Prostate gland (tissue), 2 donors: Measurements from ENCODE around the gene CTSO. TPM values are rescaled to one million over a fixed set of nuclear protein-coding genes. Genes with fewer than 3 reads are reported as not detected.
A peak's percentile ranks its signal among the peaks of the same experiment; 100 is the strongest.

Source experiments
- DNase-seq: peaks from one replicate; pipeline ENCODE4 v3.0.0-alpha.2; 2019; ENCODE audit warnings: low spot score
- H3K27ac ChIP-seq, 2 donors: fragments of 200-600 bp; sonication (generic); 2 replicates each; pipeline ENCODE4 v1.5.1; 2017 to 2019
- H3K27me3 ChIP-seq: fragments of 200-600 bp; sonication (generic); replicated peaks from 2 replicates; pipeline ENCODE4 v1.5.1; 2019; ENCODE audit not compliant: insufficient read depth
- H3K36me3 ChIP-seq, 2 donors: fragments of 200-600 bp; sonication (generic); 1 replicate in 1 of 2; 2 replicates in 1 of 2; pipeline versions ENCODE4 v1.5.1 to v1.8.1; 2017 to 2019
- H3K4me1 ChIP-seq: fragments of 200-600 bp; sonication (generic); replicated peaks from 2 replicates; pipeline ENCODE4 v1.5.1; 2019
- H3K4me3 ChIP-seq, 2 donors: fragments of 200-600 bp; sonication (generic); 2 replicates each; pipeline ENCODE4 v1.5.1; 2017 to 2019
- H3K9me3 ChIP-seq: fragments of 200-600 bp; sonication (generic); 2 replicates; pipeline ENCODE4 v1.5.1; 2017
- POLR2A ChIP-seq: fragments of 450-650 bp; IDR thresholded peaks from one replicate; pipeline ENCODE4 v1.6.1; 2016; ENCODE audit warnings: antibody characterized with exemption, mild to moderate bottlenecking
- POLR2AphosphoS5 ChIP-seq: sonication (generic); formaldehyde crosslinking; IDR thresholded peaks from one replicate; pipeline ENCODE4 v1.6.1; 2017; ENCODE audit warnings: antibody characterized with exemption
- WGBS: methylation state at CpG from one replicate; pipeline ENCODE4 v1.1.5; 2018; 5-methylcytosine and 5-hydroxymethylcytosine counted together
- intact Hi-C: fragments of 100-400 bp; cut with DNase I; formaldehyde crosslinking; loops from one replicate; pipeline ENCODE4 v1.14.2; 2022
- total RNA-seq, 2 donors: library from RNA; depleted of rRNA; stranded (reverse); fragments of >200 nt; gene quantifications; one replicate each; pipeline ENCODE4 v1.1.0, GENCODE V29; 2016
- TF ChIP-seq, protein P1 (sequence below), 4 experiments: fragments of 200-600 bp in 2 of 4; fragments of 450-650 bp in 2 of 4; sonication (generic) in 2 of 4; IDR thresholded peaks; 1 replicate in 3 of 4; 2 replicates in 1 of 4; pipeline ENCODE4 v1.5.1; 2016 to 2019; ENCODE audit warnings: antibody characterized with exemption in 4 of 4, mild to moderate bottlenecking in 2 of 4, moderate library complexity in 2 of 4

CTSO gene
- total RNA-seq, 2 donors from 2014 or later: 24.9 to 37.5 TPM

DNA sequence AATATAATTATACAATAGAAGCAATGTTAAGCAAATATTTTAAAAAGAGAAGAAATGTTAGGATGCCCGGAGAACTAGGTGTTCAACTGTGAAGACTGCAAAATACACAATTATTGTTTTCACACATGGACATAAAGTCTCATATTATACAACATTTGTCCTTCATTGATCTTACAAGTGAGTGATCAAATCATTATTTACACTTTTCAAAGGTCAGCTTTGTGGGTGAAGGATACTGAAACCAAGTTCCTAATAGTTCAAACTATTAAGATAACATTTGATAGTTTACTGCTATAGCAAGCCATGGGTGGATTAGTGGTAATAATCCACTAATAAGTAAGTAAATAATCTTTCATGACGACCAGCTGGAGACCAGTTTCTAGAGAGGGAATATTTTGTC lies 23.3 kb downstream of the CTSO start:
- no peaks in the 10 kb centered on the region for H3K9me3 ChIP-seq
- no peaks in the 10 kb centered on the region for H3K27me3 ChIP-seq
- TF ChIP-seq, protein P1, sequence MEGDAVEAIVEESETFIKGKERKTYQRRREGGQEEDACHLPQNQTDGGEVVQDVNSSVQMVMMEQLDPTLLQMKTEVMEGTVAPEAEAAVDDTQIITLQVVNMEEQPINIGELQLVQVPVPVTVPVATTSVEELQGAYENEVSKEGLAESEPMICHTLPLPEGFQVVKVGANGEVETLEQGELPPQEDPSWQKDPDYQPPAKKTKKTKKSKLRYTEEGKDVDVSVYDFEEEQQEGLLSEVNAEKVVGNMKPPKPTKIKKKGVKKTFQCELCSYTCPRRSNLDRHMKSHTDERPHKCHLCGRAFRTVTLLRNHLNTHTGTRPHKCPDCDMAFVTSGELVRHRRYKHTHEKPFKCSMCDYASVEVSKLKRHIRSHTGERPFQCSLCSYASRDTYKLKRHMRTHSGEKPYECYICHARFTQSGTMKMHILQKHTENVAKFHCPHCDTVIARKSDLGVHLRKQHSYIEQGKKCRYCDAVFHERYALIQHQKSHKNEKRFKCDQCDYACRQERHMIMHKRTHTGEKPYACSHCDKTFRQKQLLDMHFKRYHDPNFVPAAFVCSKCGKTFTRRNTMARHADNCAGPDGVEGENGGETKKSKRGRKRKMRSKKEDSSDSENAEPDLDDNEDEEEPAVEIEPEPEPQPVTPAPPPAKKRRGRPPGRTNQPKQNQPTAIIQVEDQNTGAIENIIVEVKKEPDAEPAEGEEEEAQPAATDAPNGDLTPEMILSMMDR (IDR thresholded peaks at IDR 0.05): no peak
- TF ChIP-seq POLR2AphosphoS5 (no peak), POLR2A (no peak)
- no peak overlapping the region for H3K4me3 ChIP-seq
- no peaks in the 10 kb centered on the region for H3K4me1 ChIP-seq
- H3K27ac ChIP-seq: no peak overlapping the region
- no peaks in the 10 kb centered on the region for H3K36me3 ChIP-seq
- DNase-seq: no peak
- 86% methylated on average over 2 of the region's 2 CpGs for WGBS
- intact Hi-C loops: no loop called here

DNA sequence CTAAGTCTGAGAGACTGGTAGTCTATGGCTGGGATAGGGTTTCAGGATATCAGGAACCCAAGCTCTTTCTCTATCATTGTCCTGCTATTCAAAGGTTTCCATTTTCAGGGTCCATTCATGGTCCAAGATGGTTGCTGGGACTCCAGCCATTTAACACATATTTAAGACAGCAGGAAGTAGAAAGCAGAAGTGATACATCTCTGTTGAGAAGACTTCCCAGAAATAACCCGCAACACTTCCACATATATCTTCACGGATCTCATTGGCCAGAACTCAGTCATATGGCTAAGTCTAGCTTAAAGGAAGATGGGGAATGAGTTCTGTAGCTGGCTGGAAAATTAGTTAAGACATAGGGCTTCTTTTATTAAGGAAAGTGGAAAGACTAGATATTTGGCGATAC lies 23.8 kb downstream of the CTSO start:
- Histone ChIP-seq H3K27me3 (no peaks in the 10 kb centered on the region), H3K9me3 (no peaks in the 10 kb centered on the region), H3K27ac (no peak overlapping the region), H3K4me1 (no peaks in the 10 kb centered on the region), H3K36me3 (no peaks in the 10 kb centered on the region), H3K4me3 (no peak overlapping the region)
- intact Hi-C loops: no loop called here
- TF ChIP-seq, protein P1 (IDR thresholded peaks at IDR 0.05): no peak
- no peak for TF ChIP-seq POLR2A
- TF ChIP-seq POLR2AphosphoS5: no peak
- no peak for DNase-seq
- WGBS: 97% methylated on average over 3 of the region's 3 CpGs

DNA sequence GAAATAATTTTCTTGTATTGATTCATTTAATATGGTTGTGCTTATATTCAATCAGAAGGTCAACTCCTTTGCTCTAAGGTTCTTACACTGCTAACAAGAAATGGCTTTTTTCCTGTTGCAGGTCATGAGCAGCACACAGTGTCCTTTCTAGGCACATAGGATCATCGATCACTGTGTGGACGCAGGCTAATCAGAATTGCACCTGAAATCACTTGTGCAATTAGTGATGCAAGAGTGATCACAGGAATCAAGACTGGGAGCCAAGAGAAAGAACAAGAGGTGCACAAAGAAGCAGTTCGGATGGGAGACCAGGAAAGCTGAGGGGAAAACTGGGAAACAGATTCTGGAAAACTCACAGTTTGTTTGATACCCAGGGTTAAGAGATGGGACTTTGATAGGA lies 29.0 kb downstream of the CTSO start:
- no peak overlapping the region for H3K27ac ChIP-seq
- TF ChIP-seq POLR2A (no peak), POLR2AphosphoS5 (no peak)
- TF ChIP-seq, protein P1 (IDR thresholded peaks at IDR 0.05): no peak
- no peak overlapping the region for H3K4me3 ChIP-seq
- no peaks in the 10 kb centered on the region for H3K36me3 ChIP-seq
- no peaks in the 10 kb centered on the region for H3K27me3 ChIP-seq
- 69% methylated on average over 3 of the region's 3 CpGs for WGBS
- DNase-seq: no peak
- H3K9me3 ChIP-seq: no peaks in the 10 kb centered on the region
- H3K4me1 ChIP-seq: no peaks in the 10 kb centered on the region
- intact Hi-C loops: no loop called here

DNA sequence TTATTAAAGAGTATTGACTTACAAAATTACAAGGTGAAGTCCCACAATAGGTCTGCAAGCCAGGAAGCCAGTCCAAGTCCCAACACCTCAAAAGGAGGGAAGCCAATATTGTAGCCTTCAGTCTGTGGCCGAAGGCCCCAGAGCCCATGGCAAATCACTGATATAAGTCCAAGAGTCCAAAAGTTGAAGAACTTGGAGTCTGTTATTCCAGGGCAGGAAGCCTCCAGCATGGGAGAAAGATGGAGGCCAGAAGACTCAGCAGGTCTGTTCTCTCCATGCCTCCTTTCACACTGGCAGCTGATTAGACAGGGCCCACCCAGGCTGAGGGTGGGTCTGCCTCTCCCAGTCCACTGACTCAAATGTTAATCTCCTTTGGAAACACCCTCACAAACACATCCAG lies 32.1 kb downstream of the CTSO start:
- Histone ChIP-seq H3K27ac (no peak overlapping the region), H3K4me1 (no peaks in the 10 kb centered on the region), H3K9me3 (no peaks in the 10 kb centered on the region), H3K27me3 (no peaks in the 10 kb centered on the region), H3K36me3 (no peaks in the 10 kb centered on the region), H3K4me3 (no peak overlapping the region)
- TF ChIP-seq, protein P1 (IDR thresholded peaks at IDR 0.05): no peak
- WGBS: 89% methylated on average over 1 of the region's 1 CpG
- DNase-seq: no peak
- intact Hi-C loops: no loop called here

DNA sequence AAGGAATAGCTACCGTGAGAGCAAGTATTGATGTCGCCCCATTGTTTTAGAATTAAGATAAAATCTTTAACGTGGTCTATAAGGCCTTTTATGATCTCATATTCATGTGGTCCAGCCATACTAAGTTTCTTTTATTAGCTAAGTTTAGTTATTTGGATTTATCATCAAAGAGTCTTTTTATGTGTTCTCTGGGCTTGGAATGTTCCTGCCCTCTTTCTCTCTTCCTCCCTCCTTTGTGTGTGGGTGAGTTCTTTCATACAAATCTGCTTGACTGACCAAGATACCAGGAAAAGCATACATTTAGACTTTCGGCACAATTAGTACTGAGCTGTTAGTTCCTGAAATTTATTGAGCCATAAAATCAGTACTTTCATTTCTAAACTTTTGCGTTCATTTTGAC lies 38.9 kb downstream of the CTSO start:
- 8% methylated on average over 5 of the region's 5 CpGs for WGBS
- no peaks in the 10 kb centered on the region for H3K36me3 ChIP-seq
- no peaks in the 10 kb centered on the region for H3K9me3 ChIP-seq
- H3K4me1 ChIP-seq: no peaks in the 10 kb centered on the region
- intact Hi-C loops: no loop called here
- no peak overlapping the region for H3K27ac ChIP-seq
- H3K4me3 ChIP-seq: no peak overlapping the region
- no peaks in the 10 kb centered on the region for H3K27me3 ChIP-seq
- TF ChIP-seq POLR2A (no peak), POLR2AphosphoS5 (peak; percentile 52)
- TF ChIP-seq, protein P1 (IDR thresholded peaks at IDR 0.05): no peak
- DNase-seq: no peak
